ENCODE results near the gene TMPRSS15.
"Not testable (repeated sequence)": the region's sequence is repeated elsewhere in the genome, so short reads cannot be mapped to it uniquely, and the experiment has no call there.

Gene TMPRSS15

GRCh38 chr21:18424276-18424675 lies 20.7 kb upstream of the TMPRSS15 start:
- H3K4me3 ChIP-seq (ENCODE audit: low read depth, low read length) = no peak overlapping the region
- TF ChIP-seq CTCF (IDR thresholded peaks at IDR 0.05; ENCODE audit: insufficient read depth, low read depth, low read length, missing control alignments) = no peak
- DNase-seq (ENCODE audit: low read depth) = no peak

GRCh38 chr21:18417141-18417790 lies 13.7 kb upstream of the TMPRSS15 start:
- DNase-seq (ENCODE audit: low read depth) = no peak
- H3K4me3 ChIP-seq (ENCODE audit: low read depth, low read length) = no peak overlapping the region
- no peak for TF ChIP-seq CTCF (IDR thresholded peaks at IDR 0.05; ENCODE audit: insufficient read depth, low read depth, low read length, missing control alignments)

- TF ChIP-seq CTCF (IDR thresholded peaks at IDR 0.05; ENCODE audit: insufficient read depth, low read depth, low read length, missing control alignments) = no peak
- H3K4me3 ChIP-seq (ENCODE audit: low read depth, low read length) = no peak overlapping the region
- DNase-seq (ENCODE audit: low read depth) = no peak
Observed at GRCh38 chr21:18411565-18411964, 8.0 kb upstream of the TMPRSS15 start.

- TF ChIP-seq CTCF (IDR thresholded peaks at IDR 0.05; ENCODE audit: insufficient read depth, low read depth, low read length, missing control alignments) = no peak
- no peak overlapping the region for H3K4me3 ChIP-seq (ENCODE audit: low read depth, low read length)
- DNase-seq (ENCODE audit: low read depth) = no peak
Observed at GRCh38 chr21:18409579-18409978, 6.0 kb upstream of the TMPRSS15 start.

- TF ChIP-seq CTCF (IDR thresholded peaks at IDR 0.05; ENCODE audit: insufficient read depth, low read depth, low read length, missing control alignments) = no peak
- no peak overlapping the region for H3K4me3 ChIP-seq (ENCODE audit: low read depth, low read length)
- DNase-seq (ENCODE audit: low read depth) = no peak
Observed at GRCh38 chr21:18398843-18399242, 4.7 kb downstream of the TMPRSS15 start.

GRCh38 chr21:18387994-18388393 lies 15.6 kb downstream of the TMPRSS15 start:
- TF ChIP-seq CTCF (IDR thresholded peaks at IDR 0.05; ENCODE audit: insufficient read depth, low read depth, low read length, missing control alignments) = no peak
- DNase-seq (ENCODE audit: low read depth) = no peak

GRCh38 chr21:18384771-18385170 lies 18.8 kb downstream of the TMPRSS15 start:
- H3K4me3 ChIP-seq (ENCODE audit: low read depth, low read length) = no peak overlapping the region
- DNase-seq (ENCODE audit: low read depth) = peak; percentile 3
- TF ChIP-seq CTCF (IDR thresholded peaks at IDR 0.05; ENCODE audit: insufficient read depth, low read depth, low read length, missing control alignments) = peak; percentile 30

More at GRCh38 chr21:18387994-18388393, 15.6 kb downstream of the TMPRSS15 start:
- no peak overlapping the region for H3K4me3 ChIP-seq (ENCODE audit: low read depth, low read length)

GRCh38 chr21:18382934-18383619 lies 20.5 kb downstream of the TMPRSS15 start:
- DNase-seq (ENCODE audit: low read depth); H3K4me3 ChIP-seq (ENCODE audit: low read depth, low read length): not testable (repeated sequence)

Measured in GM12865 (cell line).